Activated T-helper 2 cell treated with anti-CD3 and anti-CD28 coated beads, Interferon-gamma antibody, Interleukin-2, Interleukin-4, amounts not matched to agents 10 μg/mL and 5 μg/mL and 100 μg/mL, durations not matched to agents 14 hours and 24 hours and 36 hours (primary cell): ENCODE results near the gene LYRM9. TPM values are rescaled to one million over a fixed set of nuclear protein-coding genes. Genes with fewer than 3 reads are reported as not detected.
"Not testable (repeated sequence)": the region's sequence is repeated elsewhere in the genome, so short reads cannot be mapped to it uniquely, and the experiment has no call there.

Experiments used
- DNase-seq: peaks from one replicate; pipeline ENCODE4 v3.0.0; 2021; ENCODE audit warnings: low spot score
- H3K27ac Mint-ChIP-seq: one replicate; pipeline ENCODE4 v1.8.0; 2021; ENCODE audit warnings: mixed read lengths
- H3K27me3 Mint-ChIP-seq: one replicate; pipeline ENCODE4 v1.8.0; 2021; ENCODE audit warnings: low read depth, mixed read lengths
- H3K36me3 Mint-ChIP-seq: one replicate; pipeline ENCODE4 v1.8.0; 2021; ENCODE audit warnings: low read depth, mixed read lengths
- H3K4me1 Mint-ChIP-seq: one replicate; pipeline ENCODE4 v1.8.0; 2021; ENCODE audit warnings: low read depth, mixed read lengths
- H3K4me3 Mint-ChIP-seq: one replicate; pipeline ENCODE4 v1.8.0; 2021; ENCODE audit warnings: low read depth, mild to moderate bottlenecking, moderate library complexity, mixed read lengths
- H3K9me3 Mint-ChIP-seq: one replicate; pipeline ENCODE4 v1.8.0; 2021; ENCODE audit warnings: mixed read lengths
- intact Hi-C: fragments of 100-400 bp; cut with micrococcal nuclease; formaldehyde crosslinking; loops from one replicate; pipeline ENCODE4 v1.15.1; 2023
- total RNA-seq: library from RNA; stranded (reverse); gene quantifications from 2 replicates; pipeline ENCODE4 v1.2.3, GENCODE V29; 2022

The LYRM9 gene
- total RNA-seq, 1 donor from 2014 or later, result 3.0 TPM

- no peaks in the 10 kb centered on the region for H3K36me3 Mint-ChIP-seq
- H3K4me3 Mint-ChIP-seq, result no peak overlapping the region
- H3K27me3 Mint-ChIP-seq, result peaks cover 29% of the 10 kb centered on the region
- no peaks in the 10 kb centered on the region for H3K9me3 Mint-ChIP-seq
- no peaks in the 10 kb centered on the region for H3K4me1 Mint-ChIP-seq
- intact Hi-C loops, result no loop called here
- no peak for DNase-seq
- H3K27ac Mint-ChIP-seq, result no peak overlapping the region
Observed at GRCh38 chr17:27899525-27899924, 6.4 kb upstream of the LYRM9 start.

DNA sequence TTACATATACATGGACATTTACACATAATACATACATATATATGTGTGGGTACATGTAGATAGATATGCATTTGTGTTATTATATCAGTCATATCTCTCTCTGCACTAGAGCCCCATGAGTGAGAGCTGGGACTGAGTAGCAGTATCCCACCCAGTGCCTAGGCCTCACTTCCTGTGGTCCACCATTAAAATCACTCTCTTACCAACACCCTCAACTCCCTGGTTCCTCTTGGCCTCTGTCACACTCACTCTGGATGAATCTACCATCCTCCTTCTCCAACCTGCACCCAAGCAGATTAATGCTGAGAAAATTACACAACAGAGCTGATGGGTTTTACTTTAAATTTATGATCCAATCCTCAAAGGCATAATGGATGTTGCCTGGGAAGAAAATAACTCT is 4.9 kb upstream of the LYRM9 start:
- DNase-seq, result no peak
- intact Hi-C loops, result no loop called here
- no peaks in the 10 kb centered on the region for H3K36me3 Mint-ChIP-seq
- peaks cover 33% of the 10 kb centered on the region for H3K27me3 Mint-ChIP-seq
- H3K4me1 Mint-ChIP-seq, result peaks cover 10% of the 10 kb centered on the region
- H3K9me3 Mint-ChIP-seq, result no peaks in the 10 kb centered on the region
- no peak overlapping the region for H3K4me3 Mint-ChIP-seq
- H3K27ac Mint-ChIP-seq, result no peak overlapping the region

- H3K4me1 Mint-ChIP-seq, result peaks cover 14% of the 10 kb centered on the region
- no peak overlapping the region for H3K27ac Mint-ChIP-seq
- peaks cover 33% of the 10 kb centered on the region for H3K27me3 Mint-ChIP-seq
- no peaks in the 10 kb centered on the region for H3K36me3 Mint-ChIP-seq
- H3K9me3 Mint-ChIP-seq, result no peaks in the 10 kb centered on the region
- DNase-seq, result no peak
- intact Hi-C loops, result no loop called here
- no peak overlapping the region for H3K4me3 Mint-ChIP-seq
Observed at GRCh38 chr17:27896701-27897100, 3.5 kb upstream of the LYRM9 start.

GRCh38 chr17:27895940-27896535 is 2.9 kb upstream of the LYRM9 start:
- no peaks in the 10 kb centered on the region for H3K9me3 Mint-ChIP-seq
- peaks cover 17% of the 10 kb centered on the region for H3K4me1 Mint-ChIP-seq
- no peak for DNase-seq
- H3K4me3 Mint-ChIP-seq, result no peak overlapping the region
- intact Hi-C loops, result no loop called here
- H3K36me3 Mint-ChIP-seq, result no peaks in the 10 kb centered on the region
- H3K27me3 Mint-ChIP-seq, result peaks cover 33% of the 10 kb centered on the region
- no peak overlapping the region for H3K27ac Mint-ChIP-seq

GRCh38 chr17:27895123-27895895 is 2.1 kb upstream of the LYRM9 start:
- intact Hi-C loops, result no loop called here
- no peaks in the 10 kb centered on the region for H3K36me3 Mint-ChIP-seq
- H3K9me3 Mint-ChIP-seq, result no peaks in the 10 kb centered on the region
- H3K4me3 Mint-ChIP-seq, result no peak overlapping the region
- peaks cover 33% of the 10 kb centered on the region for H3K27me3 Mint-ChIP-seq
- no peak overlapping the region for H3K27ac Mint-ChIP-seq
- DNase-seq, result no peak
- H3K4me1 Mint-ChIP-seq, result peaks cover 17% of the 10 kb centered on the region

- peaks cover 29% of the 10 kb centered on the region for H3K27me3 Mint-ChIP-seq
- DNase-seq, result no peak
- H3K4me1 Mint-ChIP-seq, result peaks cover 17% of the 10 kb centered on the region
- intact Hi-C loops, result loop anchor here (1.0 to 5.0 kb wide), 2 partner anchors 148 to 357 kb away; partner anchors contain the start of gene NLK
- no peak overlapping the region for H3K27ac Mint-ChIP-seq
- H3K36me3 Mint-ChIP-seq, result no peaks in the 10 kb centered on the region
- H3K9me3 Mint-ChIP-seq, result no peaks in the 10 kb centered on the region
- H3K4me3 Mint-ChIP-seq, result peak overlapping the region; percentile 71
Observed at GRCh38 chr17:27893841-27894503, 807 bp upstream of the LYRM9 start.

DNA sequence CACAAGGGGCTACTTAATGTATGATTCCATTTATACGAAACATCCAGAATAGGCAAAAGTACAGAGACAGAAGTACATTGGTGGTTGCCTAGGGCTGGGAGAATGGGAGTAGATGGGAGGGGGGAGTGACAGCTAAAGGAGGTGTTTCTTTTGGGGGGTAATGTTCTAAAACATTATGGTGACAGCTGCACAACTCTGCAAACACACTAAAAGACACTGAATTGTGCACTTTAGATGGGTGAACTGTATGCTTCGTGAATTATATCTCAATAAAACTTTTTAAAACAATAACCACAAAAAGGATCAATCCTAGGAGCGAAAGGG is 661 bp downstream of the LYRM9 start:
- Mint-ChIP-seq H3K4me3 (peak overlapping the region; percentile 83), H3K27ac (peak overlapping the region; percentile 34), H3K27me3 (peaks cover 27% of the 10 kb centered on the region), H3K36me3 (no peaks in the 10 kb centered on the region), H3K4me1 (peaks cover 25% of the 10 kb centered on the region), H3K9me3 (no peaks in the 10 kb centered on the region)
- no peak for DNase-seq
- intact Hi-C loops, result loop anchor here (5.0 kb wide), 1 partner anchor 150 kb away; the partner anchor contains the start of gene NLK

- Mint-ChIP-seq H3K4me1 (peaks cover 25% of the 10 kb centered on the region), H3K36me3 (no peaks in the 10 kb centered on the region), H3K27ac (no peak overlapping the region), H3K27me3 (peaks cover 23% of the 10 kb centered on the region), H3K4me3 (no peak overlapping the region), H3K9me3 (no peaks in the 10 kb centered on the region)
- intact Hi-C loops, result loop anchor here (5.0 kb wide), 1 partner anchor 150 kb away; the partner anchor contains the start of gene NLK
- no peak for DNase-seq
Observed at GRCh38 chr17:27891841-27892240, 1.3 kb downstream of the LYRM9 start.

- Mint-ChIP-seq H3K4me1 (peaks cover 29% of the 10 kb centered on the region), H3K4me3 (no peak overlapping the region), H3K36me3 (no peaks in the 10 kb centered on the region), H3K27ac (no peak overlapping the region), H3K27me3 (peaks cover 9% of the 10 kb centered on the region), H3K9me3 (no peaks in the 10 kb centered on the region)
- DNase-seq, result no peak
- intact Hi-C loops, result loop anchor here (5.0 kb wide), 1 partner anchor 153 kb away; the partner anchor contains the start of gene NLK
Observed at GRCh38 chr17:27889711-27890251, 3.4 kb downstream of the LYRM9 start.

DNA sequence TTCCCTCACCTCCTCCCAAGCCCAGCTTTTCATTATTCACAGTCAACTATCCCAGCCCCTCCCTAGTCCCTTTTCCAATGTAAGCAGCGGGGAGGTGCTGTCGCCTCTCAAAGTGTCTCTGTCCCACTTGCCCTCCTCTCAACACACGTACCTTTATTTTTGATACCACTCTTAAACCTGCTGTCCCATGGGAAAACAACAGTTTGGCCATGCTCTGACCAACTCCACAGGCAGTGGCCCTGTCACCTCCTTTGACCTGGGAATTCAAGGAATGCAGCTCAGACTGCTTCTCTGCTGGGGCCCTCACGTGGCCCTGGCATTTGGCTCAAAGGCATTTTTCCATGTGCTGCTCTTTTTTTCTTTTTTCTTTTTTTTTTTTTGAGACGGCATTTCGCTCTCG is 4.2 kb downstream of the LYRM9 start:
- intact Hi-C loops, result no loop called here
- Mint-ChIP-seq H3K27me3 (peaks cover 8% of the 10 kb centered on the region), H3K9me3 (no peaks in the 10 kb centered on the region), H3K27ac (no peak overlapping the region), H3K36me3 (no peaks in the 10 kb centered on the region), H3K4me1 (peaks cover 25% of the 10 kb centered on the region), H3K4me3 (no peak overlapping the region)
- DNase-seq, result no peak

DNA sequence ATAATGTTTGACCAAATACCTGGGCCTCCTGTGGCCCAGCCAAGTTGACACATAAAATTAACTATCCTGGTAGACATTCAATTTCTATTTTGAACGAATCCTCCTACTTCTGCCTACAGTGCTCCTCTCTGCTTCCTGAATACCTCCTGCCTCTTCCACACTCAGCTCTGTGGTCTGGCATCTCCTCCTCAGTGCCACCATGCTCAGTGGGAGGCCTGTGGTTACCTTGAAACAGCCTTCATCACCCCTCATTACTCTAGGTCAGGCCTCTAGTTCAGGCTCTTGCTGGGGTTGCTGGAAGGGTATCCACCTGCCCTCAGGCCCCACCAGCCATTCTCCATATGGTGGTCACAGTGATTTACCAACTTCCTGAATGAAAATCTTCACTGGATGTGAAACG is 5.1 kb downstream of the LYRM9 start:
- Mint-ChIP-seq H3K4me1 (peaks cover 19% of the 10 kb centered on the region), H3K27me3 (peaks cover 5% of the 10 kb centered on the region), H3K9me3 (no peaks in the 10 kb centered on the region), H3K27ac (no peak overlapping the region), H3K4me3 (no peak overlapping the region), H3K36me3 (no peaks in the 10 kb centered on the region)
- intact Hi-C loops, result no loop called here
- DNase-seq, result no peak

DNA sequence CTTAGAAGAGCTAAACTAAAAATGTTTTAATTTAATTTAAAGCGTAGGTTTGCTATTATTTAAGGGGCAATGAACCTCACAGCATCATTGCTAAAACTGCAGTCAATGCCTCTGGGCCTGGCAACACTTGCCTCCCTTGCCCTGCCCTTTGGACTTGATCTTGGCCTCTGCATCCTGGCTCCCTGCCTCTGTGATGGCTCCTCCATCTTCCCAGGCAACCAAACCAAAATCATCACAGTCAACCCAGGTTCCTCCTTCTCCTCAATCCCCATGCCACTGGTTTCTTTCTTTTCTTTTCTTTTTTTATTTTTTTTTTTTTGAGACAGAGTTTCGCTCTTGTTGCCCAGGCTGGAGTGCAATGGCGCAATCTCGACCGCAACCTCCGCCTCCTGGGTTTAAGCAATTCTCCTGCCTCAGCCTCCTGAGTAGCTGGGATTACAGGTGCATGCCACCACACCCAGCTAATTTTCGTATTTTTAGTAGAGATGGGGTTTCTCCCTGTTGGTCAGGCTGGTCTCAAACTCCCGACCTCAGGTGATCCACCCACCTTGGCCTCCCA is 6.7 kb downstream of the LYRM9 start:
- H3K4me1 Mint-ChIP-seq, result peaks cover 12% of the 10 kb centered on the region
- H3K9me3 Mint-ChIP-seq, intact Hi-C loops, H3K4me3 Mint-ChIP-seq, H3K27ac Mint-ChIP-seq, DNase-seq, H3K36me3 Mint-ChIP-seq, H3K27me3 Mint-ChIP-seq: not testable (repeated sequence)
